Measurements from ENCODE around the gene KIAA1191.
A peak's percentile ranks its signal among the peaks of the same experiment; 100 is the strongest.

Gene KIAA1191

DNA sequence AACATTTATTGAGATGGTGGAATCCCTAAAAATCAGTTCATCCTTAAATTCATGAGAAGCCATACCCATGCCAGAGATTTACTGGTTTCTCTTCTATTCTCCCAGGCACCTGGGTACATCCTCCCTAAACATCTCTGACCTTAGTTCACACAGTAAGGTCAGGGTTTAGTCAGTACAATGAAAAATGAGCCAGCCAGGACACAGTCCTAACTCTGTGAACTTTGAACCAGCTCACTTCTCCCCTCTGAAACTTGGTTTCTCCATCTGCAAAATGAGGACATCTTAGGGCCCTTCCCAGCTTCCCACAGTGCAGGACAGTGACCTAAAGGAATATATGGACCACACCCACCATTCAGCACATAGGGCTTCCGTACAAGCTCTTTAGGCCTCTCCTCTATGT is 24.9 kb upstream of the KIAA1191 start:
- no peak overlapping the region for H3K4me3 ChIP-seq (ENCODE audit: low read length)
- no peaks in the 10 kb centered on the region for H3K27me3 ChIP-seq (ENCODE audit: control insufficient read depth, insufficient read depth, low read length)
- peaks cover 23% of the 10 kb centered on the region for H3K36me3 ChIP-seq (ENCODE audit: control insufficient read depth, insufficient read depth, low read length)
- peaks cover 9% of the 10 kb centered on the region for H3K4me1 ChIP-seq (ENCODE audit: control insufficient read depth, insufficient read depth, low read length)
- no peak overlapping the region for H3K9ac ChIP-seq (ENCODE audit: low read length)
- no peak overlapping the region for H3K27ac ChIP-seq (ENCODE audit: low read depth, low read length)

DNA sequence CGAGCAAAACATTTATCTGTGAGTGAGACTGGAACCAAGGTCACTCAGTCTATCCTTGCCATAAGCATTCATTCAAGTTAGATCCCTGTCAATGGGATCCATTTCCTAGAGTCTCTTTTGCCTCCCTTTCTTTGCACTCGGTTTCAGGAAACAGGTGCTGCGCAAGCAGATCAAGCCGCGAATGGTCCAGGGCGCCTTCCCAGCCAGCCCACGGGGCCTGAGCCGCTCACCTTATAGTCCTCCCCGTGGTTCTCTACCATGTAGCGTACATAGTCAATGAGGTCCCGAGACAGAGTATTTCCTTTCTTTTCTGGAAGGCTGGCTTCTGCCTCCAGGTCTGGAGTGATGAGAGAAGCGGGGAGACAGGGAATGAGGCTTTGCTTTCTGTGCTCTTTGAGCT is 23.4 kb upstream of the KIAA1191 start:
- Histone ChIP-seq H3K27me3 (ENCODE audit: control insufficient read depth, insufficient read depth, low read length) (no peaks in the 10 kb centered on the region), H3K4me1 (ENCODE audit: control insufficient read depth, insufficient read depth, low read length) (peaks cover 9% of the 10 kb centered on the region), H3K27ac (ENCODE audit: low read depth, low read length) (no peak overlapping the region), H3K36me3 (ENCODE audit: control insufficient read depth, insufficient read depth, low read length) (peaks cover 22% of the 10 kb centered on the region), H3K9ac (ENCODE audit: low read length) (no peak overlapping the region), H3K4me3 (ENCODE audit: low read length) (no peak overlapping the region)

DNA sequence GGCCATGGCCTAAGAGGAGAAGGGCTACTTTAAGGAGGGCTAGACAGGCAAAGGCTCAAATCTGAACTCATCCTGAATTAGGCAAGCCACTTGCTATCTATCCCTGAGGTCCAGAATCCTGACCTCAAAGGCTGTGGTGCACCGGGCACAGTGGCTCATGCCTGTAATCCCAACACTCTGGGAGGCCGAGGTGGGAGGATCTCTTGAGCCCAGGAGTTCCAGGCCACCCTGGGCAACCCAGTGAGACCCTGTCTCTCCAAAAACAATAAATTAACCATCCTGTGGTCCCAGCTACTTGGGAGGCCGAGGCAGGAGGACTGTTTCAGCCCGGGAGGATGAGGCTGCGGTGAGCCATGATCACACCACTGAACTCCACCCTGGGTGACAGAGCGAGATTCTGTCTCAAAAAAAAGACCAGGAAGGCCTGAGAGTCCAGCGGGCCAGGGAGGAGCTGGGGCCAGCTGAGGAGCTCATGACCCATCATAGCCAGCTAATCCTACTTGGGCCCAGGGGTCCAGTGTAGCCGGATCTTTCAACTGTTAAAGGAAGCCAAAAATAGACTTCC is 22.9 kb upstream of the KIAA1191 start:
- Histone ChIP-seq H3K36me3 (ENCODE audit: control insufficient read depth, insufficient read depth, low read length) (peaks cover 22% of the 10 kb centered on the region), H3K4me1 (ENCODE audit: control insufficient read depth, insufficient read depth, low read length) (peaks cover 5% of the 10 kb centered on the region), H3K27ac (ENCODE audit: low read depth, low read length) (no peak overlapping the region), H3K9ac (ENCODE audit: low read length) (no peak overlapping the region), H3K4me3 (ENCODE audit: low read length) (no peak overlapping the region), H3K27me3 (ENCODE audit: control insufficient read depth, insufficient read depth, low read length) (no peaks in the 10 kb centered on the region)

DNA sequence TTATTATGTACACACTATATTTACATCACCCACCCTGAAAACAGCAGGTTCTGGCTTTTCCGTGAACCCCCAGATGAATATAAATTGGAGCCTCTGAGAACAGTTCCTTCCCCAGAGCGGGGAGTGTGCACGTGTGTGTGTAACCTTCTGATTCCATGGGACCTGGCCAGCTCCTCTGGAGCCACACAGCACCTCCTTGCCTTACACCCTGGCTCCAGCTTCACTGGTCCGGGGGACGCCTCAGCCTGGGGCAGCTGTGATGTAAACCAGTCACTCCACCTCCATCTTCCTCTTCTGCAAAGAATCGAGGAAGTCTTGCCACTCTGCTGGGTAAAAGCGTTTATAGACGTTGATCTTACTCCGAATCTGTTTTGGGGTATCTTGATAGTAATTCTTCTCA is 22.4 kb upstream of the KIAA1191 start:
- Histone ChIP-seq H3K9ac (ENCODE audit: low read length) (no peak overlapping the region), H3K27me3 (ENCODE audit: control insufficient read depth, insufficient read depth, low read length) (no peaks in the 10 kb centered on the region), H3K27ac (ENCODE audit: low read depth, low read length) (no peak overlapping the region), H3K4me1 (ENCODE audit: control insufficient read depth, insufficient read depth, low read length) (peaks cover 4% of the 10 kb centered on the region), H3K4me3 (ENCODE audit: low read length) (no peak overlapping the region), H3K36me3 (ENCODE audit: control insufficient read depth, insufficient read depth, low read length) (peaks cover 22% of the 10 kb centered on the region)

DNA sequence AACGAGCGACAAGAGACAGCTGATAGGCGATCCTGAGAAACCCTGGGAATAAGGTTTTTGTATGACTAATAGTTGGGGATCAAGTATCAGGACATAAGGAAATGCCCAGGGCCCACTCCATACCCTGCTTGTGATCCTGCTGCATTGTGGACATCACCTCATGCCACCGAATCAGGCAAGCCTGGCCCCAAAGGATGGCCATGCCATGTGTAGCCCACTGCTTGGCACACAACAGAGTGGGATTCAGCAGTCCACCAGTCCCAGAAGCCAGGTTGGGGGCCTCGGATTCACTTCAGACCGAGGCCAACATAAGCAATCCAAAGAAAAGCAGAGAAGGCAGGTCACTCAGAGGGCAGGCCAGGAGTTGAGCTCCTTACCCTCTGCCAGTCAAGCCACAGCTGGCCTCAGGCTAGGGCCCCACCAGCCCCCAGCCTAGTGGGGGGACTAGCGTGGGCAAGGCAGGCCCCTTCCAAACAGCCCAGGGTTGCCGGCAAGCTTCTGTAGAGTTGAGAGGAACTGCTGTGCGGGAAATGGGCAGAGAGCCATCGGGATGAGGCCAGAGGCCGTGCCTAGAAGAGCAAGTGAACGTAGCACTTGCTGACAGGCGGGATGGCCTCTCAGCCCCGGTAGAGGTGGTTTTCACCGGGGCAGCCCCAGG is 21.8 kb upstream of the KIAA1191 start:
- Histone ChIP-seq H3K36me3 (ENCODE audit: control insufficient read depth, insufficient read depth, low read length) (peaks cover 22% of the 10 kb centered on the region), H3K4me3 (ENCODE audit: low read length) (no peak overlapping the region), H3K27ac (ENCODE audit: low read depth, low read length) (no peak overlapping the region)

DNA sequence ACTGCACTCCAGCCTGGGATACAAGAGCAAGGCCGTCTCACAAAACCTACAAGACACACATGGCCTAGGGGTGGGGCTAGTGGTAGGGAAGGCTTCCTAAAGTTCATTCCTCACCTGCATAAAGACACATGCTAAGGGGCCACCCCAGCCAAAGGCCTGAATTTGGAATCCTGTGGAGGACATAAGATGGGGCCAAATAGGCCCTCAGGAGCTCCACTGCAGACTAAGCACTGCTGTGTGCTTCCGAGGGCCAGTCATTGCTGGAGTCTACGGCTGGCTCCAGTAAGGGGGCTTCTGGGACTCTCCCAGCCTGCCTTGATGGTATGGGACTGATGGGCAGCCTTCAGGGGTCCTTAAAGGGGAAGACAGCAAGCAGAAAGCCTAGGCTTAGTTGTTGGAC is 21.2 kb upstream of the KIAA1191 start:
- Histone ChIP-seq H3K27me3 (ENCODE audit: control insufficient read depth, insufficient read depth, low read length) (no peaks in the 10 kb centered on the region), H3K9ac (ENCODE audit: low read length) (no peak overlapping the region), H3K27ac (ENCODE audit: low read depth, low read length) (peak overlapping the region; percentile 74), H3K36me3 (ENCODE audit: control insufficient read depth, insufficient read depth, low read length) (peaks cover 22% of the 10 kb centered on the region), H3K4me3 (ENCODE audit: low read length) (no peak overlapping the region), H3K4me1 (ENCODE audit: control insufficient read depth, insufficient read depth, low read length) (peaks cover 4% of the 10 kb centered on the region)

More for the DNA sequence above, 21.8 kb upstream of the KIAA1191 start:
- Histone ChIP-seq H3K9ac (ENCODE audit: low read length) (no peak overlapping the region), H3K4me1 (ENCODE audit: control insufficient read depth, insufficient read depth, low read length) (peaks cover 4% of the 10 kb centered on the region), H3K27me3 (ENCODE audit: control insufficient read depth, insufficient read depth, low read length) (no peaks in the 10 kb centered on the region)

DNA sequence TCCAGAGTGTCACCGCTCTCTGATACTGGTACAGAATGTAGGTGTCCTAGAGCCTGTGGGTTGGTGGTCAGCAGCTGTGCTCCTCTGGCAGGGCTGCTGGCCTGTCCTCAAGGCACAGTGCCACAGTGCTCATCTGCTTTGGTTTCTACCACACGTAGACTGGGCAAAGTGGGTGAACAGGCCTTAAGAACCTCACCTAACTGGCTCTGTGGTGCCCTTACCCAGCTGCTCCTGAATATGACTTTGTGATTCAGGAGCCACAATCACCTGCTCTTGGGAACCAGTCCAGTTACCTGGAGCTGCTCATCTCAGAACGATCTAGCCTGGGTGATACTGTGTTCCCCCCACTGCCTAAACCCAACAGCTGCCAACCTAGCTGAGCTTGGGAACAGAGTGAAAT is 20.4 kb upstream of the KIAA1191 start:
- peaks cover 22% of the 10 kb centered on the region for H3K36me3 ChIP-seq (ENCODE audit: control insufficient read depth, insufficient read depth, low read length)
- peaks cover 4% of the 10 kb centered on the region for H3K4me1 ChIP-seq (ENCODE audit: control insufficient read depth, insufficient read depth, low read length)
- no peak overlapping the region for H3K9ac ChIP-seq (ENCODE audit: low read length)
- peak overlapping the region; percentile 74 for H3K27ac ChIP-seq (ENCODE audit: low read depth, low read length)
- no peak overlapping the region for H3K4me3 ChIP-seq (ENCODE audit: low read length)
- H3K27me3 ChIP-seq (ENCODE audit: control insufficient read depth, insufficient read depth, low read length), result no peaks in the 10 kb centered on the region

DNA sequence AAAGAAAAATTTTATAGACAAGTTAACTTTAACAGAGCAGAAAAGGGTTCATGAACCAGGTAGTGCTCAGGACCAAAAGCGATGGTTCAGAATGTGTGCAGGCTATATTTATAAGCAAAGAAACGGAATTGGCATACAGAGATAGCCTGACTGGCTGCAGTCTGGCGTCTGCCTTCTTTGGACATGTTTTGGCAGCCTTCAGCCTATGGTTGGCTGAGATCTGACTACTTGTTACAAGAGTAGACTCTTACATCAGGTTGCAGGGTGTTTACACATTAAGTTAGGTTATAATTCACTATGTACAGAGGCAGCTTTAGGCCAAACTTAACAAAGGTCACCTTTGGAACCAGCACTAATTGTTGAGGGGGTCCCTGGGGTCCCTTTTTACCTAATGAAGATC is 19.9 kb upstream of the KIAA1191 start:
- peaks cover 22% of the 10 kb centered on the region for H3K36me3 ChIP-seq (ENCODE audit: control insufficient read depth, insufficient read depth, low read length)
- no peak overlapping the region for H3K9ac ChIP-seq (ENCODE audit: low read length)
- peak overlapping the region; percentile 74 for H3K27ac ChIP-seq (ENCODE audit: low read depth, low read length)

DNA sequence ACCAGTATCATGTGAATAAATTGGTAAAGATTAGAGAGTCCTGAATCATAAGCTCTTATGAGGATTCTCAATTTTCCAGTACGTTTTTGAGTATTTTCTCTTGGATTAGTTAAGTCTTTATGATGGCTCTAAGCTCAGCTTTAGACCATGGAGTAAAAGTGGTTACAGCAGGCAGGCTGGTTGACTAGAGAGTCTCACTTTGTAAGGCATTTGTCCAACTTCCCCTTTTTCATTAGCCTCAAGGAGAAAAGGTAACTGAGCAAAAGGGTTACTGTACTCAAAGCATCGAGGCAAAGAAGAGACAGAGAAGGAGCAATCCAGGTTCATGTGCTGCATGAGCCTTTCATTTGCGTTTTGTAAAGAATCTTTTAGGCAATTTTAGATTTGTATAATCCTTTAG is 18.3 kb upstream of the KIAA1191 start:
- Histone ChIP-seq H3K4me1 (ENCODE audit: control insufficient read depth, insufficient read depth, low read length) (peaks cover 4% of the 10 kb centered on the region), H3K27me3 (ENCODE audit: control insufficient read depth, insufficient read depth, low read length) (no peaks in the 10 kb centered on the region), H3K27ac (ENCODE audit: low read depth, low read length) (no peak overlapping the region), H3K9ac (ENCODE audit: low read length) (no peak overlapping the region), H3K4me3 (ENCODE audit: low read length) (no peak overlapping the region), H3K36me3 (ENCODE audit: control insufficient read depth, insufficient read depth, low read length) (peaks cover 19% of the 10 kb centered on the region)

More for the DNA sequence above, 19.9 kb upstream of the KIAA1191 start:
- Histone ChIP-seq H3K4me3 (ENCODE audit: low read length) (no peak overlapping the region), H3K27me3 (ENCODE audit: control insufficient read depth, insufficient read depth, low read length) (no peaks in the 10 kb centered on the region), H3K4me1 (ENCODE audit: control insufficient read depth, insufficient read depth, low read length) (peaks cover 4% of the 10 kb centered on the region)

DNA sequence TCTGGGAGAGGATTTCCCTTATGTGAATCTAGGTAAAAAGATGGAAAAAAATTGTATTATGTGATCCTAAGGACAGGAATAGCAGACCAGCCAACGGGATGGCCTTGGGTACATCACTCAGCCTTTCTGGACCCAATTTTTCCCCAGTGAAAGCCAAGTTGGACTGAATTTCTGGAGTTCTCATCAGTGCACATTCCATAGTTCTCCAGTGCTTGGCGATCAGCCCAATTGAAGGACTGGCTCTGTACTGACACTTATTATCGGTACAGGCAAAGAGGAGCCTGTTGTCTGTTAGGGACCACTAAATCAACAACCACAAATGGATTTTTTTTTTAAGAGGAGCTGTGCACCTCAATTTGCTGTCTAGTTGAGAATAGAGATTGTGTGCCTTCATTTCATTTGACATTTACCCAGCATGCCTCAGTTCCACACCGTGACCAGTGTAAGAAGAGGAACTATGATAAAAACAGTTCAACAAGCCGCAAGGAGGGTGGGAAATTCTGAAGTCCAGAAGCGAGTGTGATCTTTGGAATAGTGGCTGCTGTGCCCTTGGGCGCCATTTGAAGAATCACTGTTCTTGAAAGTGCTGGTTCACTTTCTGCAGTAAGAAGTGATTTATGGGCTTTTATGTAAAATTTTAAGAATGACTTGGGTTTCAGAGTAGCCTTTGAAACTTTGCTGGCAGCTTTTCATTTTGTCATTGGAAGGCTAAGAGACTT is 11.7 kb upstream of the KIAA1191 start:
- no peaks in the 10 kb centered on the region for H3K4me1 ChIP-seq (ENCODE audit: control insufficient read depth, insufficient read depth, low read length)
- no peak overlapping the region for H3K27ac ChIP-seq (ENCODE audit: low read depth, low read length)
- H3K36me3 ChIP-seq (ENCODE audit: control insufficient read depth, insufficient read depth, low read length), result no peaks in the 10 kb centered on the region
- no peak overlapping the region for H3K9ac ChIP-seq (ENCODE audit: low read length)
- no peaks in the 10 kb centered on the region for H3K27me3 ChIP-seq (ENCODE audit: control insufficient read depth, insufficient read depth, low read length)
- no peak overlapping the region for H3K4me3 ChIP-seq (ENCODE audit: low read length)

DNA sequence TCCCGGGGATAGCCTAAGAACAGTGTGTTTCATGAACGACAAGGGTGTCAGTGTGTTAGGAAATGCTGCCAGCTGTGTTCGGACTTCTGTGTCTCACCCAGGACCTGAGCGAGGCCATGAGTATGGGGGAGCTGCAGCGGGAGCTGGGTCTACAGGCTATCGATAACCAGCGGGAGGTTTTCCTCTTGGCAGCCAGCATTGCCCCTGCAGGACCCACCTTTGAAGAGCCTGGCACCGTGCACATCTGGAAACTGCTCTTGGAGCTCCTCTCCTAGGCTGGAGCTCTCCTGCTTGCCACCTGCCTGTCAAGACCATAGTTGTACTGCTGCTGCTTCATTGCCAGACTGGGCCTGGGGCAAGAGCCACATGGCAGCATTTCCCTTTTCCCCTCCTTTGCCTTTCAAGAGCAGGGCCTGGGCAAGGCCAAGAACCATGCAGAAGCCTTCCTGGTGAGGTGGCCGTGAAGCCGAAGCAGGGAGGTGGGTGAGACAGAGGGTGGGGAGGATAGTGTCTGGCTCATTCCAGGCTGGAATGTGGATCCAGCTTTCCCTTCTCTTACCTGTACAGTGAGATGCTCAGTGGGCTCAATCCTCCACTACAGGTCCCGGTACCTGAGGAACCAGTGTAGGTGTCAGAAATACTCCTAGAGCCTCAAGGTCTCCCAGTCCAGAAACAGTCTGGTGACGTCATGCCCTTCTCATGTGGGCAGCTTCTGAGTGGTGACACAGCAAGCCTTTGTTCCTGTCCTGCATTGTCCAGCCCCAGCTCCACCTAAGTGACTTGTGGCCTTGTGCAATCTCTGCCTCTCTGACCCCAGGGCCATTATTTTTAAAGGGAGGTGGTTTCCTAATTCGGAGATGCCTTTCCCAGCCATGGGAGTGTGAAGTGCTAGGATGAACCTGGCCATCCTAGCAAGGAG is 10.3 kb upstream of the KIAA1191 start:
- Histone ChIP-seq H3K9ac (ENCODE audit: low read length) (no peak overlapping the region), H3K27ac (ENCODE audit: low read depth, low read length) (no peak overlapping the region), H3K36me3 (ENCODE audit: control insufficient read depth, insufficient read depth, low read length) (no peaks in the 10 kb centered on the region)

More for the DNA sequence above, 10.3 kb upstream of the KIAA1191 start:
- Histone ChIP-seq H3K4me1 (ENCODE audit: control insufficient read depth, insufficient read depth, low read length) (no peaks in the 10 kb centered on the region), H3K27me3 (ENCODE audit: control insufficient read depth, insufficient read depth, low read length) (no peaks in the 10 kb centered on the region), H3K4me3 (ENCODE audit: low read length) (no peak overlapping the region)
